ENCODE measurements around the gene ERLEC1.

DNA sequence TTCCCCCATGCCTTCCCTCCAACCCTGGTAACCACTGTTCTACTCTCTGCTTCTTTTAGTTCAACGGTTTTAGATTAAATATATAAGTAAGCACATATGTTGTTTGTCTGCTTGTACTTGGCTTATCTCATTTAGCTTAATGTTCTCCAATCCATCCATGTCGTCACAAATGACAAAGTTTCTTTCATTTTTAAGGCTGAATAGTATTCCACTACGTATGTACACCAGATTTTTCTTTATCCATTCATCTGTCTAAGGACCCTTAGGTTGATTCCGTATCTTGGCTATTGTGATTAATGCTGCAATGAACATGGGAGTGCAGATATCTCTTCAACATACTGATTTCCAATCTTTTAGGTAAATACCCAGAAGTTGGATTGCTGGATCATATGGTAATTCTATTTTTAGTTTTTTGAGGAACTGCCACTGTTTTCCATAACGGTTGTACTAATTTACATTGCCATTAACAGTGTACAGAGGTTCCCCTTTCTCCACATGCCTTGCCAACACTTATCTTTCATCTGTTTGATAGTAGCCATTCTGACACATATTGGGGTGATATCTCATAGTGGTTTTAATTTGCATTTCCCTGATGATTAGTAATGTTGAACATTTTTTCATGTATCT is 8.2 kb upstream of the ERLEC1 start:
- TF ChIP-seq ZFX (IDR thresholded peaks at IDR 0.05; ENCODE audit: borderline replicate concordance), result no peak
- TF ChIP-seq, protein P1, sequence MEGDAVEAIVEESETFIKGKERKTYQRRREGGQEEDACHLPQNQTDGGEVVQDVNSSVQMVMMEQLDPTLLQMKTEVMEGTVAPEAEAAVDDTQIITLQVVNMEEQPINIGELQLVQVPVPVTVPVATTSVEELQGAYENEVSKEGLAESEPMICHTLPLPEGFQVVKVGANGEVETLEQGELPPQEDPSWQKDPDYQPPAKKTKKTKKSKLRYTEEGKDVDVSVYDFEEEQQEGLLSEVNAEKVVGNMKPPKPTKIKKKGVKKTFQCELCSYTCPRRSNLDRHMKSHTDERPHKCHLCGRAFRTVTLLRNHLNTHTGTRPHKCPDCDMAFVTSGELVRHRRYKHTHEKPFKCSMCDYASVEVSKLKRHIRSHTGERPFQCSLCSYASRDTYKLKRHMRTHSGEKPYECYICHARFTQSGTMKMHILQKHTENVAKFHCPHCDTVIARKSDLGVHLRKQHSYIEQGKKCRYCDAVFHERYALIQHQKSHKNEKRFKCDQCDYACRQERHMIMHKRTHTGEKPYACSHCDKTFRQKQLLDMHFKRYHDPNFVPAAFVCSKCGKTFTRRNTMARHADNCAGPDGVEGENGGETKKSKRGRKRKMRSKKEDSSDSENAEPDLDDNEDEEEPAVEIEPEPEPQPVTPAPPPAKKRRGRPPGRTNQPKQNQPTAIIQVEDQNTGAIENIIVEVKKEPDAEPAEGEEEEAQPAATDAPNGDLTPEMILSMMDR (IDR thresholded peaks at IDR 0.05), result no peak

All from 22Rv1 (cell line).